Pancreas (tissue), 10 donors: ENCODE measurements around the gene CYLC2. TPM values are rescaled to one million over a fixed set of nuclear protein-coding genes. Genes with fewer than 3 reads are reported as not detected.

Experiments used
- ATAC-seq, 4 donors: fragments of 200-7000 bp; cut with Tn5 transposase; one replicate each; pipeline versions ENCODE4 v1.8.0 to v1.9.1; 2020; ENCODE audit warnings: mild to moderate bottlenecking in 4 of 4, moderate library complexity in 4 of 4
- DNase-seq, 6 donors: peaks; one replicate each; pipeline ENCODE4 v3.0.0-alpha.2; 2020
- FAIRE-seq: peaks from 2 replicates; lab custom pipeline; 2012; peaks lifted over from hg19 to GRCh38; lab: Jason Lieb, UNC
- H3K27ac ChIP-seq, 4 donors: fragments of 200-600 bp; sonication (generic); 1 replicate in 3 of 4; 2 replicates in 1 of 4; pipeline versions ENCODE4 v1.5.0 to v1.8.0; 2020
- H3K27me3 ChIP-seq, 4 donors: fragments of 200-600 bp; one replicate each; pipeline ENCODE4 v1.8.0; 2021
- H3K36me3 ChIP-seq, 3 donors: fragments of 200-600 bp; sonication (generic) in 1 of 3; one replicate each; pipeline versions ENCODE4 v1.5.0 to v1.8.0; 2020 to 2021
- H3K4me1 ChIP-seq, 3 donors: fragments of 200-600 bp; one replicate each; pipeline ENCODE4 v1.8.0; 2021
- H3K4me3 ChIP-seq, 4 donors: fragments of 200-600 bp; sonication (generic) in 2 of 4; one replicate each; pipeline versions ENCODE4 v1.5.0 to v1.8.0; 2020 to 2021
- H3K9me3 ChIP-seq, 4 donors: fragments of 200-600 bp; one replicate each; pipeline ENCODE4 v1.8.0; 2021
- CTCF ChIP-seq, 4 donors: fragments of 200-600 bp; sonication (generic) in 3 of 4; IDR thresholded peaks; one replicate each; pipeline versions ENCODE4 v1.5.0 to v1.8.0; 2021; ENCODE audit warnings: antibody characterized with exemption in 4 of 4
- WGBS, 2 donors: extraction: QIAGEN DNeasy Blood & Tissue Kit; methylation state at CpG; one replicate each; pipeline ENCODE4 v1.1.7; 2013; 5-methylcytosine and 5-hydroxymethylcytosine counted together
- intact Hi-C, 3 donors: fragments of 100-400 bp; cut with DNase I; formaldehyde crosslinking; loops; one replicate each; pipeline versions ENCODE4 v1.11.1 to v1.14.2; 2022
- polyA plus RNA-seq, 2 donors: library from polyadenylated mRNA; stranded (reverse); fragments of 200-250 nt; gene quantifications; one replicate each; pipeline ENCODE4 v1.2.3, GENCODE V29; 2013
- total RNA-seq, 6 donors: library from RNA; stranded (reverse); fragmentation: NEBNext Ultra II Directional in 4 of 6; extraction: Animal tissue kit (Norgen Biotek cat#: 25700) in 4 of 6; gene quantifications; one replicate each; pipeline versions ENCODE4 v1.2.1 to v1.2.4, GENCODE V29; 2021 to 2023
- donor health status: healthy with polysubstance abuse.
- donor health status: DM: no; HTN: no; CAD: no; lungs with moderate emphysema.
- donor health status: DM: no; HTN: no; CAD: no.
- donor health status: control.
- donor health status: control.
- donor health status: Bipolar disorder and iron deficiency.
- donor health status: DM: yes; HTN: yes; CAD: no.
- donor health status: DM: no; HTN: no; CAD: no.
- donor health status: DM: no; HTN: no; CAD: no.
- donor health status: DM: yes; HTN: yes; CAD: no.

Gene CYLC2
- total and polyA plus RNA-seq, 8 donors: 0.05 TPM; not detected in 7

- Histone ChIP-seq H3K36me3 (no peaks in the 10 kb centered on the region), H3K9me3 (no peaks in the 10 kb centered on the region), H3K27me3 (no peaks in the 10 kb centered on the region), H3K4me1 (no peaks in the 10 kb centered on the region), H3K4me3 (no peak overlapping the region), H3K27ac (no peak overlapping the region)
- 76 to 77% methylated on average over 1 of the region's 1 CpG for WGBS, 2 donors
- DNase-seq (no peak), FAIRE-seq (no peak), ATAC-seq (no peak)
- TF ChIP-seq CTCF (IDR thresholded peaks at IDR 0.05): no peak
- intact Hi-C loops: loop anchor here in 1 of 3 donors (5.0 kb wide), 1 partner anchor 1152 kb away; no protein-coding TSS in a partner anchor
Measured at GRCh38 chr9:102974530-102974929, 20.6 kb upstream of the CYLC2 start.

- H3K4me1 ChIP-seq: no peaks in the 10 kb centered on the region
- no peak for FAIRE-seq
- 65 to 74% methylated on average over 4 of the region's 4 CpGs for WGBS, 2 donors
- no peaks in the 10 kb centered on the region for H3K27me3 ChIP-seq
- ATAC-seq: no peak
- no peak for TF ChIP-seq CTCF (IDR thresholded peaks at IDR 0.05)
- no peak overlapping the region for H3K4me3 ChIP-seq
- intact Hi-C loops: no loop called here
- no peaks in the 10 kb centered on the region for H3K9me3 ChIP-seq
- no peaks in the 10 kb centered on the region for H3K36me3 ChIP-seq
- no peak overlapping the region for H3K27ac ChIP-seq
- DNase-seq: no peak
Measured at GRCh38 chr9:102975251-102975650, 19.9 kb upstream of the CYLC2 start.

GRCh38 chr9:102985162-102985895 lies 9.8 kb upstream of the CYLC2 start:
- no peak for TF ChIP-seq CTCF (IDR thresholded peaks at IDR 0.05)

GRCh38 chr9:102986425-102986824 lies 8.7 kb upstream of the CYLC2 start:
- Histone ChIP-seq H3K4me1 (no peaks in the 10 kb centered on the region), H3K27me3 (no peaks in the 10 kb centered on the region), H3K27ac (no peak overlapping the region), H3K9me3 (no peaks in the 10 kb centered on the region), H3K36me3 (no peaks in the 10 kb centered on the region), H3K4me3 (no peak overlapping the region)
- intact Hi-C loops: no loop called here
- WGBS, 2 donors: 61% methylated on average over 1 of the region's 1 CpG
- no peak for DNase-seq
- FAIRE-seq: no peak
- no peak for ATAC-seq
- no peak for TF ChIP-seq CTCF (IDR thresholded peaks at IDR 0.05)

More at GRCh38 chr9:102985162-102985895, 9.8 kb upstream of the CYLC2 start:
- H3K27ac ChIP-seq: no peak overlapping the region
- no peaks in the 10 kb centered on the region for H3K36me3 ChIP-seq
- ATAC-seq (no peak), FAIRE-seq (no peak), DNase-seq (no peak)
- H3K4me3 ChIP-seq: no peak overlapping the region
- WGBS, 2 donors: 37 to 50% methylated on average over 3 of the region's 3 CpGs
- H3K9me3 ChIP-seq: no peaks in the 10 kb centered on the region
- no peaks in the 10 kb centered on the region for H3K27me3 ChIP-seq
- H3K4me1 ChIP-seq: no peaks in the 10 kb centered on the region
- intact Hi-C loops: no loop called here

GRCh38 chr9:103003689-103004088 lies 8.6 kb downstream of the CYLC2 start:
- no peak overlapping the region for H3K27ac ChIP-seq
- H3K36me3 ChIP-seq: no peaks in the 10 kb centered on the region
- intact Hi-C loops: no loop called here
- no peaks in the 10 kb centered on the region for H3K9me3 ChIP-seq
- 51 to 66% methylated on average over 1 of the region's 1 CpG for WGBS, 2 donors
- H3K4me1 ChIP-seq: peaks cover 3 to 6% (median 3%) of the 10 kb centered on the region in 3 donors
- no peaks in the 10 kb centered on the region for H3K27me3 ChIP-seq
- no peak for ATAC-seq
- no peak overlapping the region for H3K4me3 ChIP-seq
- no peak for DNase-seq
- TF ChIP-seq CTCF (IDR thresholded peaks at IDR 0.05): no peak
- FAIRE-seq: no peak
